ENCODE results near the gene GALNT17. TPM values are rescaled to one million over a fixed set of nuclear protein-coding genes. Genes with fewer than 3 reads are reported as not detected.

Gene GALNT17
- total and polyA plus RNA-seq, 12 donors, result 15.1 to 87.0 (median 55.4) TPM

DNA sequence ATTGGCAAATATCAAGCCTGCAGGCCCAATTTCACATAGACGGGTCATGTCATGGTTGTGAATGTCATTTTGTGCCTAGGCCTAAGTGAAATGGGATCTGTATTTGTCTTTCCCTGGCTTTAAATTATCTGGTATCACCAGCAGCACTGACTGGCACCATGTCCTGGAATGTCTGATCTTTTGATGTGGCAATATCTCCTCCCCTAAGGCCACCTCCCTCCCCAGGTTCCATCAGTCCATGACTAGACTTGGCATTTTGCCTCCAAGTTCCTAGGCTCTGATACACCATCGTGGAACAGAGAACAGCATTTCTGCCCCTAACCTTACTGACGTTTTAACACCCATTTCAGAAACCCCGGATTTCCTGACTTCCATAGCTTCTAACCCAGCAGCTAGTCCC is 513.9 kb downstream of the GALNT17 start:
- intact Hi-C loops (cut with DNase I), result no loop called here
- Histone ChIP-seq H3K9me3 (peaks cover 0 to 39% (median 7%) of the 10 kb centered on the region in 11 donors), H3K36me3 (no peaks in the 10 kb centered on the region), H3K27me3 (no peaks in the 10 kb centered on the region), H3K4me3 (no peak overlapping the region), H3K4me1 (peaks cover 0 to 13% (median 0%) of the 10 kb centered on the region in 9 donors), H3K27ac (no peak overlapping the region)
- ATAC-seq (peak in 1 of 8 donors; percentile 37), DNase-seq (no peak)
- TF ChIP-seq, protein P1, sequence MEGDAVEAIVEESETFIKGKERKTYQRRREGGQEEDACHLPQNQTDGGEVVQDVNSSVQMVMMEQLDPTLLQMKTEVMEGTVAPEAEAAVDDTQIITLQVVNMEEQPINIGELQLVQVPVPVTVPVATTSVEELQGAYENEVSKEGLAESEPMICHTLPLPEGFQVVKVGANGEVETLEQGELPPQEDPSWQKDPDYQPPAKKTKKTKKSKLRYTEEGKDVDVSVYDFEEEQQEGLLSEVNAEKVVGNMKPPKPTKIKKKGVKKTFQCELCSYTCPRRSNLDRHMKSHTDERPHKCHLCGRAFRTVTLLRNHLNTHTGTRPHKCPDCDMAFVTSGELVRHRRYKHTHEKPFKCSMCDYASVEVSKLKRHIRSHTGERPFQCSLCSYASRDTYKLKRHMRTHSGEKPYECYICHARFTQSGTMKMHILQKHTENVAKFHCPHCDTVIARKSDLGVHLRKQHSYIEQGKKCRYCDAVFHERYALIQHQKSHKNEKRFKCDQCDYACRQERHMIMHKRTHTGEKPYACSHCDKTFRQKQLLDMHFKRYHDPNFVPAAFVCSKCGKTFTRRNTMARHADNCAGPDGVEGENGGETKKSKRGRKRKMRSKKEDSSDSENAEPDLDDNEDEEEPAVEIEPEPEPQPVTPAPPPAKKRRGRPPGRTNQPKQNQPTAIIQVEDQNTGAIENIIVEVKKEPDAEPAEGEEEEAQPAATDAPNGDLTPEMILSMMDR (IDR thresholded peaks at IDR 0.05), result no peak
- WGBS, 2 donors, result 72 to 77% methylated on average over 4 of the region's 4 CpGs

DNA sequence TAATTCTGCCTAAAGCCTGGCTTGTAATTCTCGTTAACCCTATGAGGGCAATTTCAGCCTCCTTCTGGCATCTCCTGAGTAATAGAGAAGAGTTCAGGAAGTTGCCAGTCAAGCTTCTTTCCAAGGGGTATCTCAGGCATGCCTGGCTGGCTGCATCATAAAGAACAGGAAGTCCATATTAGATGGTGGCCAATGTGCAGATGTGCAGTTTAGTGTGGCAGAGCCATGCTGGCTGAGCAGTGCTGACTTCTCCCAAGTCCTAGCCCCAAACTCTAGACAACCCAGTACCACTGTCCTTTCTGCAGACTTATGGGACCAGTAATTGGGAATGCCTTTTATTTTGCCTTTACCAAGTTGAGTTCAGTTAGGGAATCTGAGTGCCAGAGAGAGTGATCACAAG is 517.9 kb downstream of the GALNT17 start:
- intact Hi-C loops (cut with DNase I), result loop anchor here in 1 of 10 donors (5.0 kb wide), 1 partner anchor 33 kb away; no protein-coding TSS in a partner anchor
- DNase-seq (no peak), ATAC-seq (peak in 2 of 8 donors; percentile 30 to 70)
- Histone ChIP-seq H3K27me3 (no peaks in the 10 kb centered on the region), H3K36me3 (no peaks in the 10 kb centered on the region), H3K9me3 (peaks cover 0 to 36% (median 7%) of the 10 kb centered on the region in 11 donors), H3K4me1 (peaks cover 0 to 19% (median 0%) of the 10 kb centered on the region in 9 donors), H3K4me3 (no peak overlapping the region), H3K27ac (peak overlapping the region in 6 of 10 donors; percentile 23 to 71 (median 60))
- WGBS, 2 donors, result 62 to 79% methylated on average over 1 of the region's 1 CpG
- TF ChIP-seq, protein P1 (IDR thresholded peaks at IDR 0.05), result no peak

DNA sequence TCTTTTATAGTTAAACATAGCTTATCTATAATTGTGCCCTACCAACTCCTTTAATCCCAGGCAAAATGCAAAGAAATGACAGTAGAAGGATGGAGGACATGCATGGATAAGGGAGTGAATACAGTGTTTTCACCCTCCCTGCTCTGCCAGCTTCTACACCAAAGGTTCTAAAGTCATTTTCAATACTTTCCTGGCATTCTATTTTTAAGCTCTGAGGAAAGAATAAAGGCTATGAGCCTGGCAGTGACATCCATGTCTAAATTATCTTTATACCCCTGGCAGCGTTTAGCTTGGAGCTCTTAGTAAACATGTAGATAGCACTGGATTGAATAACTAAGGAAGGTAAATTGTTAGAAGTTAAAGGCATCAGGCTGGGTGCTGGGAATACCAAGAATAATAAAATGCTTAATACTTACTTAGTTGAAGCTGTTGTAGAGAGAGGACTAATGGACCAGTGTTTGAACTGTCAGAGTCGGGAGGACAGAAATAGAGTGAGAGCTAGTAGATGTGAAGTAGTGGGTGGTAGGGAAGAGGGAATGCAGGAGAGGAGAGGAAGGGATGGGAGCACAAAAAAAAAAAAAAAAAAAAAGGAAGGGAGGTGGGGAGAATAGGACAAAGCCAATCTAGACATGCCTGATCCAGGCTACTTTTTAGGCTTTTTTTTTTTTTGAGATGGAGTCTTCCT is 518.9 kb downstream of the GALNT17 start:
- TF ChIP-seq, protein P1 (IDR thresholded peaks at IDR 0.05), result no peak
- 36 to 56% methylated on average over 2 of the region's 2 CpGs for WGBS, 2 donors
- H3K27me3 ChIP-seq, result no peaks in the 10 kb centered on the region
- H3K4me3 ChIP-seq, result no peak overlapping the region
- DNase-seq, result no peak
- peak overlapping the region in 9 of 10 donors; percentile 6 to 71 (median 59) for H3K27ac ChIP-seq
- intact Hi-C loops (cut with DNase I), result loop anchor here in 1 of 10 donors (5.0 kb wide), 1 partner anchor 33 kb away; no protein-coding TSS in a partner anchor
- peaks cover 0 to 19% (median 0%) of the 10 kb centered on the region in 9 donors for H3K4me1 ChIP-seq
- no peaks in the 10 kb centered on the region for H3K36me3 ChIP-seq
- ATAC-seq, result peak in 6 of 8 donors; percentile 41 to 78 (median 71)
- H3K9me3 ChIP-seq, result peaks cover 0 to 27% (median 7%) of the 10 kb centered on the region in 11 donors

DNA sequence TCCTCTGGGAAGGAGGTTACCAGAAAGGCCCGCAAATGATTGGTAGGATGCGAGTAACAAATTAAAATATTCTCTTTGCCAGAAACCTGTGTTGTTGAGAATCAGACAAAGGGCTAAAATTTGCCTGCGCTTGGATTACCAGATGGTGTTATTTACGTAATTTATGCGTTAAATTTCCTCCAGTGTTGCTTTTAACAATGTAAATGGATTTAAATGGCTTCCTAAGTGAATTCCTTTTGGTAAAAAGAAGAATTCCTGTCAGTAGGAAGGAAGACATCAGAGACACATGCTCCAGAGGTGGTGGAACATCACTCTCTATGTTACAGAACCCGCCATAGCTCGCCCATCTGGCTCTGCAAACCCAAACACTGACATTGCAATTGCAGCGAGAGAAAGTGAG is 520.6 kb downstream of the GALNT17 start:
- no peak overlapping the region for H3K27ac ChIP-seq
- intact Hi-C loops (cut with DNase I), result loop anchor here in 1 of 10 donors (5.0 kb wide), 1 partner anchor 35 kb away; no protein-coding TSS in a partner anchor
- no peaks in the 10 kb centered on the region for H3K36me3 ChIP-seq
- TF ChIP-seq, protein P1 (IDR thresholded peaks at IDR 0.05), result no peak
- DNase-seq (no peak), ATAC-seq (no peak)
- 77 to 87% methylated on average over 8 of the region's 8 CpGs for WGBS, 2 donors
- no peaks in the 10 kb centered on the region for H3K27me3 ChIP-seq
- H3K4me3 ChIP-seq, result no peak overlapping the region
- peaks cover 0 to 19% (median 0%) of the 10 kb centered on the region in 9 donors for H3K4me1 ChIP-seq
- H3K9me3 ChIP-seq, result peaks cover 0 to 24% (median 7%) of the 10 kb centered on the region in 11 donors
